NCI-H82 (cell line): ENCODE results near the gene CRMP1.
"Not testable (repeated sequence)": the region's sequence is repeated elsewhere in the genome, so short reads cannot be mapped to it uniquely, and the experiment has no call there.

Experiments
- DNase-seq: peaks from one replicate; lab custom pipeline; 2025; lab: John Stamatoyannopoulos, UW

The CRMP1 gene

GRCh38 chr4:5856362-5856761 is 36.5 kb downstream of the CRMP1 start:
- not testable (repeated sequence) for DNase-seq

GRCh38 chr4:5854929-5855328 is 38.0 kb downstream of the CRMP1 start:
- DNase-seq, result no peak

- DNase-seq, result peak; percentile 96
These were observed 40.2 kb downstream of the CRMP1 start for GRCh38 chr4:5852523-5853202.

GRCh38 chr4:5851637-5852301 is 41.1 kb downstream of the CRMP1 start:
- no peak for DNase-seq

- DNase-seq, result no peak
These were observed 47.6 kb downstream of the CRMP1 start for GRCh38 chr4:5845035-5845905.

GRCh38 chr4:5843573-5844530 is 49.0 kb downstream of the CRMP1 start:
- DNase-seq, result no peak

GRCh38 chr4:5842456-5842855 is 50.4 kb downstream of the CRMP1 start:
- DNase-seq, result no peak

GRCh38 chr4:5839751-5840674 is 52.9 kb downstream of the CRMP1 start:
- DNase-seq, result no peak

GRCh38 chr4:5839332-5839731 is 53.6 kb downstream of the CRMP1 start:
- no peak for DNase-seq

- not testable (repeated sequence) for DNase-seq
These were observed 55.4 kb downstream of the CRMP1 start for GRCh38 chr4:5837483-5837882.

GRCh38 chr4:5836943-5837342 is 55.9 kb downstream of the CRMP1 start:
- no peak for DNase-seq

- no peak for DNase-seq
These were observed 64.9 kb downstream of the CRMP1 start for GRCh38 chr4:5828005-5828391.

GRCh38 chr4:5827108-5828004 is 65.5 kb downstream of the CRMP1 start:
- DNase-seq, result no peak

- no peak for DNase-seq
These were observed 66.3 kb downstream of the CRMP1 start for GRCh38 chr4:5826437-5827107.

GRCh38 chr4:5825321-5826041 is 67.4 kb downstream of the CRMP1 start:
- DNase-seq, result no peak

- peak; percentile 43 for DNase-seq
These were observed 68.3 kb downstream of the CRMP1 start for GRCh38 chr4:5824635-5825034.

- DNase-seq, result no peak
These were observed 68.7 kb downstream of the CRMP1 start for GRCh38 chr4:5824227-5824626.

- DNase-seq, result no peak
These were observed 69.2 kb downstream of the CRMP1 start for GRCh38 chr4:5823542-5824211.
